B cell (primary cell): ENCODE data around the gene SEMA4D. TPM values are rescaled to one million over a fixed set of nuclear protein-coding genes. Genes with fewer than 3 reads are reported as not detected.

Experiments used
- ATAC-seq: fragments of 200-7000 bp; cut with Tn5 transposase; one replicate; pipeline ENCODE4 v1.10.0; 2021; ENCODE audit warnings: low read depth, mild to moderate bottlenecking, moderate number of reproducible peaks, moderate library complexity
- CTCF ChIA-PET: fragments of 350-600 bp; sonication (Branson Sonifier 250); formaldehyde crosslinking; loops from one replicate; lab custom pipeline; 2021; ENCODE audit warnings: antibody characterized with exemption, inconsistent platforms; lab: Charles Lee
- POLR2A ChIA-PET: fragments of 350-600 bp; sonication (Branson Sonifier 250); formaldehyde crosslinking; loops from one replicate; lab custom pipeline; 2021; ENCODE audit warnings: antibody characterized with exemption; lab: Charles Lee
- DNase-seq: peaks from one replicate; pipeline ENCODE4 v3.0.0; 2013
- H2AFZ ChIP-seq: 2 replicates; pipeline ENCODE4 v1.6.1; 2012; ENCODE audit warnings: mild to moderate bottlenecking, low read depth, low read length; ENCODE audit not compliant: insufficient read depth, poor library complexity, severe bottlenecking
- H3K27ac ChIP-seq, 2 donors: 1 replicate in 1 of 2; 2 replicates in 1 of 2; pipeline ENCODE4 v1.5.1; 2012 to 2013; ENCODE audit warnings: low read length in 2 of 2, mild to moderate bottlenecking in 2 of 2, moderate library complexity in 1 of 2
- H3K27me3 ChIP-seq, 4 experiments: fragments of 200-600 bp in 1 of 4; sonication (generic) in 1 of 4; replicated peaks in 1 of 4; 1 replicate in 2 of 4; 2 replicates in 2 of 4; pipeline versions ENCODE4 v1.6.1 to v1.7.0; 2013 to 2016; ENCODE audit warnings: low read length in 3 of 4, mild to moderate bottlenecking in 2 of 4, mixed read lengths in 1 of 4, moderate library complexity in 1 of 4; ENCODE audit not compliant: insufficient read depth in 4 of 4, control insufficient read depth in 3 of 4; ENCODE audit errors: control extremely low read depth in 1 of 4
- H3K36me3 ChIP-seq, 2 experiments: replicated peaks in 1 of 2; 1 replicate in 1 of 2; 2 replicates in 1 of 2; pipeline versions ENCODE4 v1.6.1 to v1.7.1; 2013; ENCODE audit warnings: low read length in 1 of 2; ENCODE audit not compliant: insufficient read depth in 2 of 2, control insufficient read depth in 1 of 2; ENCODE audit errors: control extremely low read depth in 1 of 2, extremely low read depth in 1 of 2
- H3K4me1 ChIP-seq, 2 donors: fragments of 200-600 bp in 1 of 2; sonication (generic) in 1 of 2; 1 replicate in 1 of 2; 2 replicates in 1 of 2; pipeline versions ENCODE4 v1.5.1 to v1.6.1; 2013 to 2017; ENCODE audit warnings: low read length in 2 of 2; ENCODE audit not compliant: control insufficient read depth in 2 of 2, insufficient read depth in 2 of 2
- H3K4me2 ChIP-seq: replicated peaks from 2 replicates; pipeline ENCODE3; 2012; ENCODE audit warnings: mild to moderate bottlenecking, low read depth, low read length; ENCODE audit not compliant: poor library complexity, severe bottlenecking
- H3K4me3 ChIP-seq, 5 experiments: fragments of 200-600 bp in 1 of 5; sonication (generic) in 1 of 5; 1 replicate in 3 of 5; 2 replicates in 2 of 5; pipeline versions ENCODE4 v1.5.1 to v1.7.0; 2011 to 2016; ENCODE audit warnings: low read length in 4 of 5, mild to moderate bottlenecking in 4 of 5, low read depth in 2 of 5, control low read depth in 1 of 5, moderate library complexity in 1 of 5; ENCODE audit not compliant: insufficient read depth in 1 of 5; ENCODE audit errors: control extremely low read depth in 1 of 5, extremely low read depth in 1 of 5
- H3K79me2 ChIP-seq: fragments of 200-600 bp; sonication (generic); one replicate; pipeline ENCODE4 v1.6.0; 2016; ENCODE audit warnings: low read length; ENCODE audit not compliant: control insufficient read depth, insufficient read depth
- H3K9ac ChIP-seq: fragments of 200-600 bp; sonication (generic); 2 replicates; pipeline ENCODE4 v1.6.1; 2017; ENCODE audit warnings: mild to moderate bottlenecking, low read length, moderate library complexity
- H3K9me3 ChIP-seq, 3 donors: one replicate each; pipeline versions ENCODE4 v1.6.1 to v1.7.1; 2013; ENCODE audit warnings: low read length in 2 of 3; ENCODE audit not compliant: control insufficient read depth in 2 of 3, insufficient read depth in 1 of 3; ENCODE audit errors: control extremely low read depth in 1 of 3
- H4K20me1 ChIP-seq: 2 replicates; pipeline ENCODE4 v1.6.0; 2012; ENCODE audit warnings: mild to moderate bottlenecking, low read length; ENCODE audit not compliant: insufficient read depth, control insufficient read depth, poor library complexity, severe bottlenecking
- H3K27ac Mint-ChIP-seq: one replicate; pipeline ENCODE4 v1.8.0; 2021; ENCODE audit warnings: mixed read lengths
- H3K27me3 Mint-ChIP-seq: one replicate; pipeline ENCODE4 v1.8.0; 2021; ENCODE audit warnings: mixed read lengths
- H3K4me1 Mint-ChIP-seq: one replicate; pipeline ENCODE4 v1.8.0; 2021; ENCODE audit warnings: mixed read lengths
- H3K4me3 Mint-ChIP-seq: one replicate; pipeline ENCODE4 v1.8.0; 2021; ENCODE audit warnings: mixed read lengths
- H3K9me3 Mint-ChIP-seq: one replicate; pipeline ENCODE4 v1.8.0; 2022; ENCODE audit warnings: mixed read lengths; ENCODE audit not compliant: insufficient read depth
- EZH2 ChIP-seq: IDR thresholded peaks from 2 replicates; pipeline ENCODE4 v1.6.1; 2012; ENCODE audit warnings: borderline replicate concordance, low read depth, mild to moderate bottlenecking, moderate library complexity, low read length; ENCODE audit not compliant: insufficient read depth, poor library complexity, severe bottlenecking
- intact Hi-C: fragments of 100-400 bp; cut with micrococcal nuclease; formaldehyde crosslinking; loops from one replicate; pipeline ENCODE4 v1.10.0; 2022
- polyA plus RNA-seq: library from polyadenylated mRNA; depleted of rRNA; stranded (reverse); fragments of >200 nt; gene quantifications from 2 replicates; pipeline ENCODE4 v1.2.3, GENCODE V29; 2012
- total RNA-seq, 2 donors: library from RNA; stranded (reverse); fragments of 120-200 nt in 1 of 2; gene quantifications; 1 replicate in 1 of 2; 2 replicates in 1 of 2; pipeline versions ENCODE4 v1.2.3 to v1.2.4, GENCODE V29; 2013 to 2022
- TF ChIP-seq, protein P1 (sequence below): fragments of 200-600 bp; IDR thresholded peaks from one replicate; pipeline ENCODE4 v1.8.0; 2022; ENCODE audit warnings: antibody characterized with exemption, mild to moderate bottlenecking

Gene SEMA4D
- total and polyA plus RNA-seq, 2 donors (not counting 1 experiment from before 2014, with no cell fraction given): 53.6 to 231 TPM

DNA sequence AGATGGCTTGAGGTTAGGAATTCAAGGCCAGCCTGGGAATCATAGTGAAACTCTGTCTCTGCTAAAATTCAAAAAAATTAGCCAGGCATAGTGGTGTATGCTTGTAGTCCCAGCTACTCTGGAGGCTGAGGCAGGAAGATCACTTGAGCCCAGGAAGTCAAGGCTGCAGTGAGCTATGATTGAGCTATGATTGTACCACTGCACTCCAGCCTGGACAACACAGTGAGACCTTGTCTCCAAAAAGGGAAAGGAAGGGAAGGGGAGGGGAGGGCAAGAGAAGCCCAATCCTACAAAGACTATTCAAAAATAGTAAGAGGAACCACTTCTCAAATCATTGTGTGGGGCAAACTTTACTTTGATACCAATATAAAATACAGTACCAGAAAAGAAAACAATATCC is 11.2 kb downstream of the SEMA4D start:
- Histone ChIP-seq H2AFZ (no peak overlapping the region), H3K4me2 (no peak overlapping the region), H3K27me3 (no peaks in the 10 kb centered on the region), H3K36me3 (peaks cover 0 to 9% of the 10 kb centered on the region in 2 experiments), H3K27ac (peak overlapping the region in 1 of 2 donors; percentile 67), H4K20me1 (peaks cover 22% of the 10 kb centered on the region), H3K79me2 (peaks cover 92% of the 10 kb centered on the region), H3K4me1 (peaks cover 62% of the 10 kb centered on the region in 2 donors), H3K4me3 (no peak overlapping the region), H3K9ac (no peak overlapping the region), H3K9me3 (peaks cover 0 to 4% (median 0%) of the 10 kb centered on the region in 3 donors)
- no peak overlapping the region for H3K4me3 Mint-ChIP-seq
- H3K9me3 Mint-ChIP-seq: no peaks in the 10 kb centered on the region
- H3K27ac Mint-ChIP-seq: no peak overlapping the region
- no peak for DNase-seq
- H3K4me1 Mint-ChIP-seq: peaks cover 89% of the 10 kb centered on the region
- intact Hi-C loops: no loop called here
- TF ChIP-seq EZH2: no peak
- TF ChIP-seq, protein P1, sequence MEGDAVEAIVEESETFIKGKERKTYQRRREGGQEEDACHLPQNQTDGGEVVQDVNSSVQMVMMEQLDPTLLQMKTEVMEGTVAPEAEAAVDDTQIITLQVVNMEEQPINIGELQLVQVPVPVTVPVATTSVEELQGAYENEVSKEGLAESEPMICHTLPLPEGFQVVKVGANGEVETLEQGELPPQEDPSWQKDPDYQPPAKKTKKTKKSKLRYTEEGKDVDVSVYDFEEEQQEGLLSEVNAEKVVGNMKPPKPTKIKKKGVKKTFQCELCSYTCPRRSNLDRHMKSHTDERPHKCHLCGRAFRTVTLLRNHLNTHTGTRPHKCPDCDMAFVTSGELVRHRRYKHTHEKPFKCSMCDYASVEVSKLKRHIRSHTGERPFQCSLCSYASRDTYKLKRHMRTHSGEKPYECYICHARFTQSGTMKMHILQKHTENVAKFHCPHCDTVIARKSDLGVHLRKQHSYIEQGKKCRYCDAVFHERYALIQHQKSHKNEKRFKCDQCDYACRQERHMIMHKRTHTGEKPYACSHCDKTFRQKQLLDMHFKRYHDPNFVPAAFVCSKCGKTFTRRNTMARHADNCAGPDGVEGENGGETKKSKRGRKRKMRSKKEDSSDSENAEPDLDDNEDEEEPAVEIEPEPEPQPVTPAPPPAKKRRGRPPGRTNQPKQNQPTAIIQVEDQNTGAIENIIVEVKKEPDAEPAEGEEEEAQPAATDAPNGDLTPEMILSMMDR: no peak
- ATAC-seq: no peak
- ChIA-PET POLR2A (interaction anchor here (0.6 to 1.1 kb wide), 3 partner anchors 10 to 44 kb away, joined by 3 to 7 read pairs (median 3); no protein-coding TSS in a partner anchor), CTCF (interaction anchor here (1.5 to 6.7 kb wide), 2 partner anchors 57 to 63 kb away, joined by 5 to 45 read pairs; no protein-coding TSS in a partner anchor)
- H3K27me3 Mint-ChIP-seq: no peaks in the 10 kb centered on the region
